HEK293T (cell line): ENCODE results near the gene WDPCP.

ENCODE experiments used
- CTCF ChIA-PET: fragments of 350-600 bp; formaldehyde crosslinking; extraction: SDS; loops from one replicate; lab custom pipeline; 2021; ENCODE audit warnings: antibody characterized with exemption, inconsistent platforms; lab: Yijun Ruan, JAX
- POLR2A ChIA-PET: fragments of 350-600 bp; formaldehyde crosslinking; extraction: SDS; loops from one replicate; lab custom pipeline; 2020; ENCODE audit warnings: antibody characterized with exemption, inconsistent platforms; lab: Yijun Ruan, JAX
- DNase-seq: peaks from one replicate; pipeline ENCODE4 v3.0.0; 2012; ENCODE audit warnings: mixed read lengths; ENCODE audit errors: extremely low spot score
- ARNT ChIP-seq: fragments of 450-650 bp; IDR thresholded peaks from 2 replicates; pipeline ENCODE4 v1.6.1; 2017; ENCODE audit warnings: mild to moderate bottlenecking
- BHLHE40 ChIP-seq: fragments of 450-650 bp; IDR thresholded peaks from 2 replicates; pipeline ENCODE4 v1.6.1; 2016; ENCODE audit warnings: mild to moderate bottlenecking, moderate library complexity, borderline replicate concordance
- CTBP1 ChIP-seq: fragments of 450-650 bp; IDR thresholded peaks from 2 replicates; pipeline ENCODE4 v1.6.1; 2016; ENCODE audit warnings: borderline replicate concordance
- ELF4 ChIP-seq: fragments of 450-650 bp; IDR thresholded peaks from 2 replicates; pipeline ENCODE4 v1.6.1; 2017; ENCODE audit warnings: antibody characterized with exemption
- FOXA1 ChIP-seq: fragments of 450-650 bp; IDR thresholded peaks from 2 replicates; pipeline ENCODE4 v1.6.1; 2016; ENCODE audit warnings: mild to moderate bottlenecking
- FOXK2 ChIP-seq: fragments of 450-650 bp; IDR thresholded peaks from 2 replicates; pipeline ENCODE4 v1.6.1; 2016; ENCODE audit warnings: mild to moderate bottlenecking
- FOXM1 ChIP-seq: fragments of 450-650 bp; IDR thresholded peaks from 2 replicates; pipeline ENCODE4 v1.6.1; 2017; ENCODE audit warnings: mild to moderate bottlenecking, borderline replicate concordance
- HDGF ChIP-seq: fragments of 450-650 bp; IDR thresholded peaks from 2 replicates; pipeline ENCODE4 v1.6.1; 2017; ENCODE audit warnings: antibody characterized with exemption, borderline replicate concordance
- L3MBTL2 ChIP-seq: fragments of 450-650 bp; conservative IDR thresholded peaks from 2 replicates; pipeline ENCODE4 v1.6.1; 2016; ENCODE audit warnings: mild to moderate bottlenecking
- LEF1 ChIP-seq: fragments of 450-650 bp; IDR thresholded peaks from 2 replicates; pipeline ENCODE4 v1.6.1; 2017; ENCODE audit warnings: mild to moderate bottlenecking, borderline replicate concordance
- NFRKB ChIP-seq: fragments of 450-650 bp; IDR thresholded peaks from 2 replicates; pipeline ENCODE4 v1.6.1; 2016; ENCODE audit warnings: mild to moderate bottlenecking, moderate library complexity
- SP1 ChIP-seq: fragments of 450-650 bp; IDR thresholded peaks from 2 replicates; pipeline ENCODE4 v1.6.1; 2017
- SUZ12 ChIP-seq: fragments of 450-650 bp; IDR thresholded peaks from 2 replicates; pipeline ENCODE4 v1.6.1; 2016; ENCODE audit warnings: mild to moderate bottlenecking
- TARDBP ChIP-seq: fragments of 450-650 bp; IDR thresholded peaks from 2 replicates; pipeline ENCODE4 v1.6.1; 2016
- ZNF384 ChIP-seq: fragments of 450-650 bp; IDR thresholded peaks from 2 replicates; pipeline ENCODE4 v1.6.1; 2016
- TF ChIP-seq, protein P1 (sequence below): fragments of 450-650 bp; IDR thresholded peaks from 2 replicates; pipeline ENCODE4 v1.6.1; 2016

Gene WDPCP

GRCh38 chr2:63101954-63102353 lies 486.3 kb downstream of the WDPCP start:
- ChIA-PET CTCF (no interaction called here), POLR2A (no interaction called here)
- no peak for DNase-seq

GRCh38 chr2:63099032-63099431 lies 489.2 kb downstream of the WDPCP start:
- no peak for DNase-seq
- CTCF ChIA-PET: no interaction called here
- POLR2A ChIA-PET: no interaction called here
- TF ChIP-seq LEF1: no peak
- TF ChIP-seq SP1: no peak
- no peak for TF ChIP-seq FOXK2
- no peak for TF ChIP-seq CTBP1
- no peak for TF ChIP-seq FOXM1
- TF ChIP-seq FOXA1: no peak
- no peak for TF ChIP-seq ZNF384
- TF ChIP-seq, protein P1, sequence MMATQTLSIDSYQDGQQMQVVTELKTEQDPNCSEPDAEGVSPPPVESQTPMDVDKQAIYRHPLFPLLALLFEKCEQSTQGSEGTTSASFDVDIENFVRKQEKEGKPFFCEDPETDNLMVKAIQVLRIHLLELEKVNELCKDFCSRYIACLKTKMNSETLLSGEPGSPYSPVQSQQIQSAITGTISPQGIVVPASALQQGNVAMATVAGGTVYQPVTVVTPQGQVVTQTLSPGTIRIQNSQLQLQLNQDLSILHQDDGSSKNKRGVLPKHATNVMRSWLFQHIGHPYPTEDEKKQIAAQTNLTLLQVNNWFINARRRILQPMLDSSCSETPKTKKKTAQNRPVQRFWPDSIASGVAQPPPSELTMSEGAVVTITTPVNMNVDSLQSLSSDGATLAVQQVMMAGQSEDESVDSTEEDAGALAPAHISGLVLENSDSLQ: no peak
- no peak for TF ChIP-seq ARNT
- no peak for TF ChIP-seq NFRKB
- TF ChIP-seq L3MBTL2: no peak
- no peak for TF ChIP-seq ELF4
- no peak for TF ChIP-seq TARDBP
- TF ChIP-seq HDGF: no peak
- no peak for TF ChIP-seq SUZ12
- no peak for TF ChIP-seq BHLHE40

More at GRCh38 chr2:63101954-63102353, 486.3 kb downstream of the WDPCP start:
- TF ChIP-seq, protein P1: no peak
- TF ChIP-seq HDGF (no peak), CTBP1 (no peak), ELF4 (no peak), TARDBP (no peak), FOXK2 (no peak), NFRKB (no peak), L3MBTL2 (no peak), SUZ12 (no peak), BHLHE40 (no peak), LEF1 (no peak), FOXA1 (no peak), SP1 (no peak), ZNF384 (no peak), FOXM1 (no peak)

GRCh38 chr2:63096491-63096890 lies 491.8 kb downstream of the WDPCP start:
- CTCF ChIA-PET: no interaction called here
- no peak for TF ChIP-seq FOXM1
- no peak for TF ChIP-seq ARNT
- no peak for TF ChIP-seq LEF1
- POLR2A ChIA-PET: no interaction called here
- DNase-seq: no peak

GRCh38 chr2:63093502-63093901 lies 494.8 kb downstream of the WDPCP start:
- no peak for DNase-seq
- CTCF ChIA-PET: no interaction called here
- POLR2A ChIA-PET: no interaction called here
- TF ChIP-seq TARDBP (no peak), FOXM1 (no peak), SP1 (no peak), CTBP1 (no peak), SUZ12 (no peak)
- TF ChIP-seq, protein P1: no peak

DNA sequence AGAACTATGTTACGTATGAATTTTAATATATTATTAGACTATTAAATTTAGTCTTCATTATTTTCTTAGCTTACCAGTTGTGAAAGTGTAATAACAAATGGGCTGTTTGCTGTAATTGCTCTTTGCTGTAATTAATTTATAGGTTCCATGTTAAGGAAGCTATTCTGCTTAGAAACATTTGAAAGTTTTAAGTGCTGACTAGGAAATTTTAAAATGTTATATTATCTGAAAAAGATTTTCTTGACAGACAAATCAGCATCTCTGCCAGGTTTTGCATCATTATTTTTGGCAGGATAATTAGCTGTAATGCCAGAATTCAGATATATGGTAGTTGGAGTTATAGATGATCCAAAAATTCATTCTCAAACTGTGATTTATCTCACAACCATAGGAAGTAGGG lies 495.4 kb downstream of the WDPCP start:
- TF ChIP-seq SUZ12 (no peak), ARNT (no peak), TARDBP (no peak), FOXA1 (no peak), L3MBTL2 (no peak), ZNF384 (no peak), FOXM1 (no peak), ELF4 (no peak), NFRKB (no peak), LEF1 (no peak), HDGF (no peak), FOXK2 (no peak), CTBP1 (no peak), BHLHE40 (no peak), SP1 (no peak)
- TF ChIP-seq, protein P1: no peak
- POLR2A ChIA-PET: no interaction called here
- no peak for DNase-seq
- CTCF ChIA-PET: no interaction called here

- ChIA-PET POLR2A (no interaction called here), CTCF (no interaction called here)
- TF ChIP-seq ARNT: no peak
- no peak for TF ChIP-seq SP1
- TF ChIP-seq NFRKB: no peak
- TF ChIP-seq, protein P1: no peak
- no peak for TF ChIP-seq L3MBTL2
- TF ChIP-seq FOXM1: no peak
- TF ChIP-seq BHLHE40: no peak
- TF ChIP-seq ZNF384: no peak
- no peak for TF ChIP-seq FOXK2
- TF ChIP-seq FOXA1: no peak
- no peak for TF ChIP-seq SUZ12
- TF ChIP-seq TARDBP: no peak
- no peak for TF ChIP-seq LEF1
- TF ChIP-seq ELF4: no peak
- DNase-seq: no peak
These were observed 495.9 kb downstream of the WDPCP start for GRCh38 chr2:63092401-63092800.
